SW 1271 (cell line): ENCODE results near the gene ABHD16A.

Experiments
- DNase-seq, 2 experiments: peaks; one replicate each; lab custom pipeline; 2025; lab: John Stamatoyannopoulos, UW

Gene ABHD16A

DNA sequence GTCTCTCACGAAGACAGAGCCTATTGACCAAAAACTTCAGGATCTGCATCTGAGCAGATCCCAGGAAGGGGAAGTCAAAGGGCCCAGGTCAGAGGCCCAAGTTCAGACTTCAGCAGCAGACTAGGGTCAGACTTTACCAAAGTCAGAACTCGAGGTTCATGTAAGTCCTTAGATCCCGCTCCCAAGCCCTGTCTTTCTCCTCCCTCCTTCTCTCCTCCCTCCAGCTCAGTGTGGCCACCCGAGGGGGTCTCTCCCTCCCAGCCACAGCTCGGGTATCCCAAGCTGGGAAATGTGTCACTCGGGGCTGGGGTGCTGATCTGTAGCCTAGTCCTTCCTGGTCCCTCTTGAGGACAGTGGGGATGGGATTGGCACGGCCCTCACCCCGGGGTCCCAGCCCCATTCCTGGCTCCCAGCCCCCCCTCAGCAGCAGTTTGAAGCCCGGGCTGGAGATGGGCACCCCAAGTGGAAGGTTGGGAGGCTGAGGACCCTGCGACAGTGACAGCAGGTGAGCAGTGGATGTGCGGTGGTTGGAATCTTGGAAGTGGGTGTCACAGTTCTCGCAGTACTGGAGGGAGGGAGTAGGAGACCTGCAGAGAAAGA is 40.9 kb downstream of the ABHD16A start:
- DNase-seq, result no peak

DNA sequence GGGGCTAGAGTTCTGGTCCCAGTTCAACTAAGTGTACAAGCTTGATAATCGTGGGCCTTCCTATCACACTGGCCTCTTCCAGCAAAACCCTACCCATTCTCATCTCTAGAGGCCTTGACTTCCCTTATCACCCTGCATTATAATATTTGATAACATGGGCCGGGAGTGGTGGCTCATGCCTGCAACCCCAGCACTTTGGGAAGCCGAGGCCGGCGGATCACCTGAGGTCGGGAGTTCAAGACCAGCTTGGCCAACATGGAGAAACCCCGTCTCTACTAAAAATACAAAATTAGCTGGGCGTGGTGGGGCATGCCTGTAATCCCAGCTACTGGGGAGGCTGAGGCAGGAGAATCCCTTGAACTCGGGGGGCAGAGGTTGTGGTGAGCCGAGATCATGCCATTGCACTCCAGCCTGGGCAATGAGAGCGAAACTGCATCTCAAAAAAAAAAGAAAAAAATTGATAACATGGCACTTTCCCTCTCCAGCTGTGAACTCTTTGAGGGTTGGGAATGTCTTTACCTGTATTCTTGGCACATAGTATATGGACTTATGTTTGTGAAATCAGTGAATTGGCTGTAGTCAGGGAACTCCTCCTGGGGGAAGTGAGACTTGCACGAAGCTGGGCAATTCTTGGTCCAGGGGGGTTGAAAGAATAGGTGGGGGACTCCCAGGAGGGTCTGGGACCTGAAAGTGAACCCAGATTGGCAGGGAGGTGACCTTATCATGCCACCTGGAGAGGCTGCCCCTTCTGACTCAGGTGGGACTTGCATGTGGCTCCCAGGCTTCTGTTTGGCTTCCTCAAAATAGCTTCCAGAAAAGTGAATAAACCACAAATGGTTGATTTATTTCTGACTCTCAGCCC is 41.6 kb downstream of the ABHD16A start:
- DNase-seq, result no peak

DNA sequence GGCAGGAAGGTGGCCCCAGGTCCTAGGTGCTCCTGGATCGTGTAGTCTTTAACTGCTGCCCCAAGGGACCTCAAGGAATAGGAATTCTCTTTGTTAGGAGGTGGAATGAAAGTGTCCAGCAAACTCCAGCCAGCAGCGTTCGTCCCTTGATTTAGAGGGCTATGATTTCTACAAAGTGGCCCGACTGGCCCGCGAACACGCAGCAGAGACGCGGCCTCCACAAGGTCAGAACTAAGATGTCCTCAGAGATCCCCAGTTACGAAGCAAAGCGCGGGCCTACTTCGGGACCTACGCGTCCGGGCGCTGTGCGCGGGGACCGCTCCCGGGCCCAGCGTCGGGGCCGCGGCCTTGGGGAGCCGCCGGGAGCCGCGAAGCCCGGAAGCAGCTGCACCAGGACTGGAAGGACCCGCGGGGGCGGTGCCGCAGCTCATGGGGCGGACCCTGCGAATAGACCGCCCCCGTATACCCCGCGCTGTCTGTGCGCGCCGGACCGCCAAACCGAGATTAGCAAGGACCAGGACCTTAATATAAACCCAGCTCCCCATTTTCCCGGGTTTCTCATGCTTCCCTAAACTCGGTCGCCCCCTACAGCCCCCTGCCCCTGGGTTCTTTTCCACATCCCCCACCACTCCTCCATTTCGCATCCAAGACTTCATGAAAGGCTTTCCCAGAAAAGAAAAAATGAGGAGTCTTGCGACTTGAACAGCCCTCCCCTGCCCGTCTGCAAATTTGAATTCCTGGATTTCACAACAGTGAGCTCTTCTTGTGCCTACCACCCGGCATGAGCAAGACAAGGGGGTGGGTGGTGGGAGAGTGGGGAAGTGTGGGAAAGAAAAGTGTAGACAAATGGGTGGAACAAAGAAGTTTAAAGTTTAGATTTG is 42.5 kb downstream of the ABHD16A start, which contains the start of gene C6orf47:
C6orf47 (minus strand) TSS at position 398 of the 881 bp plus-strand sequence. CDS start 831 bp downstream, outside the sequence.
- DNase-seq, result peak in 1 of 2 experiments; percentile 82

DNA sequence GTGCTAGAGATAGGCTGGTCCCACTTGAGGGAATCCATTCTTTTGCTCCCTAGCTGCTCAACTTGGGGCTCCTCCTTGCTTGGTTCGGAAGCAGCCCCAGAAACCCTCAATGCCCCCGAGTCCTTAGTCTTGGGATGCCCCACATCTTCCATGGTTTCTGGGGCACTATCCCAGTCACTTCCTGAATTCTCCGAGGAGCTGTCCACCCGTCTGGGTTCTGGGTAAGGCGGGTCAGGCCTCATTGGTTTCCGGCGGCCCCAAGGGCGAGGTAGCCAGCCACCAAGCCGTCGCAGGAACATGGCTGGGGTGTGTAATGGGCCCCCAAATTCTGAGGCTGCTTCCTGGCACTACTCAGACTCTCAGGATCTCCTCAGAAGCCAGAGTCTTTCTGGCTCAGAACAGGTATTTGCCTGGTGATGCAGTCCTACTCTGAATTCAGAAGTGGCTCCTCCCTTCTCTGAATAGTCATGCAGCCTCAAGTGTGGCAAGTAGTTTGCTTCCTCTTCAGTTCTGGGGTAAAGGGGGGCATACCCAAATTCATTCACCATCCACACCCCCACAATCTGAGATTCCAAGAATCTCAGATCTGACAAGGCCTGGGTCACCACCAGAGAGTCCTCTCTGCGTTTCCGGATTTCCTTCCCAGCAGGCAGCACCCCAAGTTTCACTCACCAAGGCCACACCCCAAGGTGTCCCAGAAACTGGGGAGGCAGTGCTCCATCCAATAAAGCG is 43.3 kb downstream of the ABHD16A start:
- DNase-seq, result peak in 1 of 2 experiments; percentile 16

DNA sequence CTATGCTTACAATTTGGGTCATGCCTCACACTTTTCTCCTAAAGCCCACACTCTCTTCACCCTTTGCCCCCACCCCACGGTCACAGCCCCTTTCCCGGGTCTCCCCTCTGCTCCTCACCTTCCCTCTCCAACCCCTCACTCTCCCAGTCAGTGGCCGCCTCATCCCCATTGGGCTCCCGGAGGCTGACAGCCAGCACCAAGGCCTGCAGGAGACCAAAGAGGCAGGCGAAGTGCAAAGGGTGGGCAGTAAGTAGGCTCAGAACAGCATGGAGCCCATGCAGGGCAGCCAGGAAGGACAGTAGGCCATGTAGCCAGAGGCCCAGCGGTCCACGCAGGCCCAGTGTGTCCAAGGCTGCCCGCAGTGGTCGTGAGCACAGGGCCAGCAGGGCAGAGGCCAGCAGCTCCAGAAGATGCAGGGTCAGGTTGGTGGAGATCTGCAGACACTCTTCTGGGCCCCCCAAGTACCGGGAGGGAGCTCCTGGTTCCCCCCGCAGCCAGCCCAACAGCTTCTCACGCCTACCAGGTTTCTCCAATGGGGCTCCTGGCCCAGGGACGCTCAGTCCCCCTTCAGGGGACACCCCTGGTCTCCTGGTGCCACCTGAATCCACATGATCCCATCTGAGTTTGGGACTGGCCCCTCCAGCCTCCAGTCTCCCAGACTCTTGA is 44.0 kb downstream of the ABHD16A start:
- DNase-seq, result no peak

DNA sequence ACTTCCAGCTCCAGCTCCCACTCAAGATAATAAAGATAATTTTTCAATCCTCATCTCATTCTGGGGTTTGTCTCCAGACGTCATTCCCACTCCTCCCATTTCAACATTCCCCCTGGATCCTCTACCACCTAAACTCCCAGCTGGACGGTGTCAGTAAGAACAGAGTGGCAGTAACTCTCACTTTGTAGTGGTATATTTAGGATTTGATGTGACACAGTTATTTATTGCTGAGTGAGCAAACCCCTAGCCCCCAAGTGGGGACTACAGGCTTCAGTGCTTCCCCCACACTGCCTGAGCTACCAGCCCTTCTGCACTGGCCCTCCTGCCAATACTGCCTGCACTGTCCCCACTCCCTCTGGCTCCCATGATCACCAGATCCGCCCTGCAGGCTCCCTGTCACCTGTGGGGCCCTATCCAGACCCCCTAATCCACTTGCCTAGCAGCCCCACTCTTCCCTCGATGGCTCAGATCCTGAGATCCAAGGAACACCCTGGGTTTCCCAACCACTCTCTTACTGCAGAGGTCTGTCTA is 44.9 kb downstream of the ABHD16A start:
- no peak for DNase-seq

DNA sequence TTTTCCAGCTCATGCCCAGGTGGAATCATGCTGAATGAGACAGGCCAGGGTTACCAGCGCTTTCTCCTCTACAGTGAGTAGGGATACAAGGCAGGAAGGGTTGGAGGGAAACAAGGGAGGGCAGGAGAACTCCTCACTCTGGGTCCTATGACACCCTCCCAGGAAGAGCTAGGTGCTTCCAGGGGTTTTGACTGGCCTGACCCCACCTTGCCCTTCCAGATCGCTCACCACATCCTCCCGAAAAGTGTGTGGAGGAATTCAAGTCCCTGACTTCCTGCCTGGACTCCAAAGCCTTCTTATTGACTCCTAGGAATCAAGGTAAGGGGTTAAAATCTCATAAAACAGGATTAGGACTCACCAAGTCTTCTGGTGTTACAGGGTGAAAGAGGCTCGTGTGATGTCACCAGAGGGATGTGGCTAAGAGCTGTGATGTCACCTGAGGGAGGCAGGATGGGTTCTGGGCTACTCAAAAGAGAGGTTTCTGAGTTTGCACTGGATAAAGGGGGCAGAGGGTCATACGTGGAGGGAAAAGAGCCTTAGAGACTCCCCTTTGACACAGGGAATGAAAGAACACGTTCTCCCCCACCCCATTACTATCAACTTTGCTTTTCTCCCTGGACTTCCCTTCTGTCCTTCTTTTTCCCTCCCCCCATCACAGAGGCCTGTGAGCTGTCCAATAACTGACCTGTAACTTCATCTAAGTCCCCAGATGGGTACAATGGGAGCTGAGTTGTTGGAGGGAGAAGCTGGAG is 45.5 kb downstream of the ABHD16A start:
- no peak for DNase-seq

DNA sequence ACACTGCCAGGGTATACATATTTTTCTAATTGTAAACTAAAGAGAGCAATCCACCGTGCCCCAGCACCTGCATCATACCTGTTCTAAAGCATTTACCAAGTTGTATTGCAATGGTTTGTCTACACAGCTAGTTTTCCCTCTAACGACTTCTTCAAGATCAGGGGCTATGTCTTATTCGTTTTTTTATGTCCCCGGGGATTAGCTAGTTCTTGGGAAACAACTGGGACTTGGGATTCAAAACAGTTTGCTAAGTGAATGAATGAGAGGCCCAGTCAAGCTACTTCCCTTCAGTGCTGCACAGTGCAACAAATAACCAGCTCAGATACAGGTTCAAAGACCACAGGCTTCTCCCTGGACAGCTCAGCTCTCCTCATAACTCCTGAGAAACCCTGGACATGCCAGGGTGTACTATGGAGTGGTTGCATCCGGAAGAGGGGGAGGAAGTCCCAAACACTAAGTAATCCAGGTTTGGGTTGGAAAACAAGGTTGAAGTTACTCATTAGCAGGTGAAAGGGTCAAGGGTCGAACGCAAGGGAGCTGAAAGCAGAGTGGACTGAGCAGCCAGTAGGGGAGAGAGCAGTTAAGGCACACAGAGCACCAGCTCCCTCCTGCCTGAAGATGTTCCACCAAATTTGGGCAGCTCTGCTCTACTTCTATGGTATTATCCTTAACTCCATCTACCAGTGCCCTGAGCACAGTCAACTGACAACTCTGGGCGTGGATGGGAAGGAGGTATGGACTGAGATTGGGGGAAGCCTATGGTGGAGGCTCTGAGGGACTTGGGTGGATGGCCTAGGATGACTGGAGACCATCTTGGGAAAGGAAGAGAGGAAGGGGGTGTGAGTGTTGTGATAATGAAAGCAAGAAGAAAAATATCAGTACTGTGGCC is 47.5 kb downstream of the ABHD16A start, which contains the start of gene APOM:
APOM (plus strand) TSS at position 546 of the 889 bp plus-strand sequence; CDS start at position 619, 73 bp downstream.
- DNase-seq, result no peak

DNA sequence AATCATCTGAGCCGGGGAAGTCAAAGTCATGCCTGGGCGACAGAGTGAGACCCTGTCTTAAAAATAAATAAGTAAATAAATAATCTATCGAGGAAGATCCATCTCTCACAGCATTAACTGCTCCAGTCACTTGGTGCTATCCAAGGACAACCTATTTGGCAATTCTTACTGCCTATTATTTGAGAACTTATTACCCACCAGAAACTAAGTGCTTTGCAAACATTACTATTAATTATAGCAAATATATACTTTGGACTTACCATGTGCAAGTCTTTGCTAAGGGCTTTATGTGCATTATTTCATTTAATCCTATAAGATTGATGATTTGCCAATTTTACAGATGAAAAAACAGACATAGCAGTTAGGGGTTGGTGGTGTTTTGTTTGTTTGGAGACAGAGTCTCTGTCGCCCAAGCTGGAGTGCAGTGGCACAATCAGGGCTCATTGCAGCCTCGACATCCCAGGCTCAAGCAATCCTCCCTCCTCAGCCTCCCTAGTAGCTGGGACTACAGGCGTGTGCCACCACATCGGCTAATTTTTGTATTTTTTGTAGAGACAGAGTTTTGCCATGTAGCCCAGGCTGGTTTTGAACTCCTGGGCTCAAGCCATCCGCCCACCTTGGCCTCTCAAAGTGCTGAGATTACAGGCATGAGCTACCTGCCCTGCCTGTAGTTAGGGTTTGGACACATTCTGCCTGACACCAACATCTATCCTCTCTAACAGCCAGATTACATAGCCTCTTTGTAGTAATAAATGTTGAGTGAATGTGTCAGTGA is 48.4 kb downstream of the ABHD16A start:
- no peak for DNase-seq

DNA sequence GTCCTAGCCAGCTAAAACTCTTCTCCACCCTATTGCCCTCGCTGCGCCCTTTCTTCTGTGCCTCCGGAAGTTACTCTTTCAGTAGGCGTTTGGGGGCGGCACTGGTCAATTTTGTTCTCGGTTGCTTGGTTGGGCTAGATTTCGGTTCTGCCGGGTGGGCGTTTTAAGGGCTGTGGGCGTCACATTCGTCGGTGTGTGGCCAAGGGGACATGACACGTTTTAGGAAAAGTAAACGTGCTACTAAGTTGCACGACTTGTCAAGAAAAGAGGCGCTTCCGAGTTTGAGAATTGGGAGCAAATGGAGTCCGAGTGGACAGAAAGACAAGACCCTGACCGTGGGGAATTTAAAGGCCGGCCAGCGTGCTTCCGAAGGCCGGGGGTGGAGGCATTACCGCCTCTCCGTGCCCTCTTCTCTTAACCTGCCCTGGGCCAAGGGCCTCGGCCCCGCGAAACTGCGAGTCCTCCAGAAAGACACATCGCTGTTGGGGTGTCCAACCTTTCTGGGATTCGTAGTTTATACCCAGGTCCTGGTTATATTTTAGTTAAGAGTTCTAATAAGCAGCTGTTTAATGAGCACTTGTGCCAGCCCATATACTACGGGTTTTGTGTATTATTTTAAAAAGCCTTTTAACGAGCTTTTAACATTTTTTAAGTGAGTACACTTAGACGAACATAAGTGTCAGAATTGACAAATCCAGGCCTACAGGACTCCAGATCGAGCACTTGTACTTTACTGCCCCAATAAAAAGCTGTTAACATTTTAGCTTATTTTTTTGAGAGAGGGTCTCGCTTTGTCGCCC is 50.0 kb downstream of the ABHD16A start:
- peak; percentile 95 to 99 for DNase-seq

DNA sequence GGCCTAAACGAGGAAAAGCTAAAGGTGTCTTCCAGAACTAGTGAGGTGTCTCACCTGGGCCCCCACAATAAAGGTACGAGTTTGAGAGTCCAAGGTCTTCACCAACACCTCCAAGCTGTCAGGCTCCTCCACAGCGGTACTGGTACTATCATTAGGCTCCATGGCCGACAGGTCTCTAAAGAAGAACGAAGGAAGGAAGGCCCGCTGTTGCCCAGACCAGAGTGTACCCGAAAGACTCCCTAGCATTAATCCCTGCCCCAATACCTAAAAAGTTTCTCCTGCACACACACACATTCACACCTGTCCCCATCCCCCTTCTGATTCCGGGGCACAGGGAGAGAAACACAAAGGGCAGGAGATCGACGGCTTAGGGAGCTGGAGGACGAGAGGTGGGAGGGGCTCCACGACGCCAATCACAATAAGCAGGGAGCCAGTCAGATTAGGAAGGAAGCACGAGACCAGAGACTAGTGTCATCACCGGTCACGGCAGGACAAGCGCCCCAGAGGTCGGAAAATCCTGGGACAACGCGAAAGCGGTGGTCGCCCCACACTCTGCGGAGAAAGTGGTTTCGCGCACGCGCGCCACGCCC is 51.4 kb downstream of the ABHD16A start:
- DNase-seq, result peak; percentile 68 to 83

DNA sequence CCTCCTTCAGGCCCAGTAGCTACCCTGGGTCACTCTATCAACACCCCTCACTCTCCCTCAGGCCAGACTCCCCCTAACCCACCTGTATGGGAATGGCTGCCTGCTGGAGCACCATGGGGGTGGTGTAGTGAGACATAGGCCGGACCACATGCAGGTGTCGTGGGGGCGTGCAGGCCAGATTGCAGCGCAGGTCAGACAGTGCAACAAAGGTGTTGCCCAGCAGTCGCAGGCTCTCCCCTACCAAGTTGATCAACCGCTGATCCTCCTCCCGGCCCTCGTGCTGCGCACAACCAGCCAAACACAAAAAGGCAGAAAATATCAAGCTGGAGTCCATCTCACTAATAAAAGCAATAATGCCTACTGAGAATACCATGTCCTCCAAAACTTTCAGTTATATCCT is 57.8 kb downstream of the ABHD16A start:
- no peak for DNase-seq

DNA sequence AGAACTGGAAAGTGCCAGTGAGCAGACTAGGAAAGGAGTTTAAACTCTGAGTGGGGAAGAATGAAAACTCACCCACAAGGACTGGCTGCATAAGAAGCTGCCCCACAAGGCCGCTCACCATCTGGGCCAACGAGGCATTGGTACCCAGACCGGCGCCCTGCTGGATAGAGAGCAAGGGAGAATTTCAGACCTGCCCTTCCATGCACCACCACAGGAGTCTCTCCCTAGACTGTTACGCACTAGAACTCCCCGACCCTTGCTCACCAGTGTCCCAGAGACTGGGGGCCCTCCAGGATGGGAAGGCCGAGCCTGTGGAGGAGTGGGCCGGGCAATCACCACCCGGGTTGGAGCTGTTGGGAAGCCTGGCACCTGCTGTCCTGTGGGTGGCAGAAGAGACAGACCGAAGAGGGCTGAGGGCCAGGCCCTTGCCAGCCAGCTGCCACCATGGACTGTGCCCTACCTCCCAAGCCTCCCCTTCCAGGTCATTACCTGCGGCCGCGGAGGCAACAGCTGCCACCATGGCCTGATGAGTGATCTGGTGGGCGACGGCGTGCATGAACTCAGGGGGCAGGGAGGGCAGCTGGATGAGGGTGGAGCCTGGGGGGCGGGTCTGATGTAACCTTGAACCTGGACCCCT is 59.2 kb downstream of the ABHD16A start:
- DNase-seq, result no peak

DNA sequence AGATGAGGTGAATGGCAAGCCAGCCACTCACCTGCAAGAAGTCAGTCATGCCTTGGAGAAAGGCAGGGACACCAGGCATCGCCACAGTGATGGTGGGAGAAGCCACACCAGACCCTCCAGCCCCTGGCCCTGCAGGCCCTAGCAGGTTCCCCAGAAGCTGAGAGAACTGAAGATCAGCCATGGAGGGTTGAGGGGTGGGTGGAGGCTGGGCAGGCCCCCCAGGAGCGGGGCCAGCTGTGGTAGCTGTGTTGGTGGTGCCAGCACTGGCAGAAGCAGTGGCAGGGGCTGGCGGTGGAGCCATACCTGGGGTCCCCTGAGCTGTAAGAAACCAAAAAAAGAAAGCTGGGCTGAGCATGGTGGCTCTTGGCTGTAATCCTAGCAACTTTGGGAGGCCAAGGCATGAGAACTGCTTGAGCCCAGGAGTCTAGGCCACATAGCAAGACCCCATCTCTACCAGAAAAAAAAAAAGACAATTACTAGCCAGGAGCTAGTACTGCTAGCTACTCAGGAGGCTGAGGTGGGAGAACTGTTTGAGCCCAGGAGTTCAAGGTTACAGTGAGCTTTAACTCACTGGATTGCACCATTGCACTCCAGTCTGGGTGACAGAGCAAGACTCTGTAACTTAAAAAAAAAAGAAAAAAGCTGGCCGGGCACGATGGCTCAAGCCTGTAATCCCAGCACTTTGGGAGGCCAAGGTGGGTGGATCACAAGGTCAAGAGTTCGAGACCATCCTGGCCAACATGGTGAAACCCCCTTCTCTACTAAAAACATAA is 60.1 kb downstream of the ABHD16A start:
- no peak for DNase-seq

DNA sequence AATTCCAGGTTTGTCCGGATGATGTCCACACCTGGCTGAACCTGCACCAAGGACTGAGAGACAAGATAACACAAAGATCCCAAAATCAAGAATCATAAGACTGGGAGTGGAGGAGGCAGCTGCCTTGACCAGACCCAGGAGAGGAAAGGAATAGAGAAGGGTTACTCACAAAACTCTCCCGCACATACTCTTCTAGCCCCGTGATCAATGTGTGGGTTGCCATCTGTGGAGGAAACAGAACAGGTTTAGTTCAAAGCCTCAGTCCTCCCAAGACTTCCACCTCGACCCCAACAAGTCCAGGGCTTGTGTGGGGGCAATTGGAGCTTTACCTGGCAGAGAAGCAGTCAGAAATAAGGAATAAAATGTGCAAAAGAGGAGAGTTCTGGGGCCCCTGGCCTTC is 61.8 kb downstream of the ABHD16A start:
- no peak for DNase-seq

DNA sequence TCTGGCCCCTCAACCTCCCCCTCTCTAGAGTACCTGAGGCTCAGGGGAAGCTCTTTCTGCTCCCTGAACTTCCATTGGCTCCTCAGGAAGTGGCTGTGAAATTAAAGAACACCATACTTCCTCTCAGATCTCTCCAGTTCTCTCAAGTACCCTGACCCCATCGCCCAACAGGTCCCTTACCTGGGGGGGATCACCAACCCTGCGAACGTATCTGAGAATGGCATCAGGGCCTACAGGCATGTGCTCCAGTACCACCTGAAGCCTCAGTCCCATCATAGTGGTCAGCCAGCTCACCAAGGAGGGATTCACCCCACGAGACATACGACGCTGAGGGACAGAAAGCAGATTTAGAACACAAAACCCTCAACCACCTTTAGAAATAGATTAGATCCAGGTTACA is 62.5 kb downstream of the ABHD16A start:
- DNase-seq, result no peak
